ENCODE measurements around the gene FAU. TPM values are rescaled to one million over a fixed set of nuclear protein-coding genes. Genes with fewer than 3 reads are reported as not detected.

Gene FAU
- total RNA-seq, 1 experiment from 2014 or later: 1,073 TPM

DNA sequence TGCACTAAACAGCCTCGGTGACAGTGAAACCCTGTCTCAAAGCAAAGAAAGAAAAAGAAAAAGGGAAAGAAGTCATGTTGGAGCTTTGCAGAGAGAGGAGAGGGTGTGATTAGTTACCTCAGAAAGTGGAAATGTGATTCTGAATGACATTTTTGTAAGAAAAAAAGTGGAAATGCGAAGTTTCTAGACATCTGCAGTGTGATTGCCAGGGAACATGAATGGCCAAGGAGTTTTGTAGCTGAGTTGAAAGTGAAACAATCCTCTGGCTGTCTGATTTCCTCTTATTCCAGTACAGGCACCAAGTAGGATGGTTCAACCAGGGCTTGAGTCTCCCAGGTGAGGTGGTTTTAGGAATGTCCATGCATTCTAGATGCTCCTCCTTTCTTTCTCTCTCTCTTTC is 30.2 kb upstream of the FAU start (continued):
- TF ChIP-seq ZNF274 (IDR thresholded peaks at IDR 0.05; ENCODE audit: low read depth, low read length): no peak
- no peak for TF ChIP-seq EGR1 (IDR thresholded peaks at IDR 0.05; ENCODE audit: low read depth)
- TF ChIP-seq, protein P1, sequence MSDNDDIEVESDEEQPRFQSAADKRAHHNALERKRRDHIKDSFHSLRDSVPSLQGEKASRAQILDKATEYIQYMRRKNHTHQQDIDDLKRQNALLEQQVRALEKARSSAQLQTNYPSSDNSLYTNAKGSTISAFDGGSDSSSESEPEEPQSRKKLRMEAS (IDR thresholded peaks at IDR 0.05): no peak

DNA sequence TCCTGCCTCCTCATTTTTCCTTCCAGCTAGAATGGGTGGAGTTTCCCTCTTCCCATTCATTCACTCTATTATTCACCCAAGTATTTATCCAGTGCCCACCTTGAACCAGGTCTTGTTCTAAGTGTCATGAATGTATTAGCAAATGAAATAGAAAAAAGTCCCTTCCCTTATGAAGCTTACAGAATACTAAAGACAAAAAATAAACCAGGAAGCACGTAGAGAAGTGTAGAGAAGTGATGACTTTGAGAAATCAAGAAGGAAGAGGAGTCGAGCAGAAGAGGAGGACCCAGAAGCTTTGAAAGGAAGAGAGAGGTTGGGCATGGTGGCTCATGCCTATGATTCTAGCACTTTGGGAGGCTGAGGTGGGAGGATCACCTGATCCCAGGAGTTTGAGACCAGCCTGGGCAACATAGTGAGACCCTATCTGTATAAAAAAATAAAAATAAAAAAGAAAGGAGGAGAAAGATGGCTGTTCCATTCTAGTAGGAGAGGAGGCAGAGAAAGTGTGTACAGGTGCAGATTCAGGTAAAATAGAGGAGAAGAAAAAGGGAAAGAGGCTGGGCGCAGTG is 29.5 kb upstream of the FAU start:
- no peak overlapping the region for H3K4me3 ChIP-seq (replicated peaks in 1 of 2; ENCODE audit: low read depth in 1 of 2, low read length in 2 of 2)
- intact Hi-C loops (cut with micrococcal nuclease): no loop called here

More for the DNA sequence above, 29.5 kb upstream of the FAU start:
- no peaks in the 10 kb centered on the region for H3K9me2 ChIP-seq (ENCODE audit: insufficient read depth)
- peaks cover 0 to 7% of the 10 kb centered on the region in 2 experiments; a peak in 1 of 4 replicates for H3K9me3 ChIP-seq (ENCODE audit: control insufficient read depth in 1 of 2, insufficient read depth in 1 of 2, low read depth in 1 of 2, low read length in 2 of 2)
- H3K9ac ChIP-seq (ENCODE audit: low read length): peak overlapping the region; percentile 50
- H2AFZ ChIP-seq (ENCODE audit: low read depth, low read length, poor library complexity, severe bottlenecking): peak overlapping the region; percentile 9
- peaks cover 15 to 29% of the 10 kb centered on the region in 2 experiments for H3K4me1 ChIP-seq (ENCODE audit: control insufficient read depth in 1 of 2, insufficient read depth in 2 of 2, low read length in 2 of 2)
- peak overlapping the region; percentile 74 for H3K4me2 ChIP-seq (ENCODE audit: low read length)
- no peaks in the 10 kb centered on the region for H3K36me3 ChIP-seq (ENCODE audit: control insufficient read depth in 1 of 2, insufficient read depth in 2 of 2, low read length in 2 of 2)
- ChIA-PET POLR2A (interaction anchor here (1.1 kb wide), 1 partner anchor 29 kb away, joined by 3 read pairs; the partner anchor contains the start of genes FAU and MRPL49), RAD21 (ENCODE audit: low non-redundant PET in 1 of 2, low total read pairs in 2 of 2, uncharacterized antibody in 2 of 2, unreplicated experiment in 2 of 2) (no interaction called here), CTCF (interaction anchor here (0.7 kb wide), 1 partner anchor 40 kb away, joined by 3 read pairs; the partner anchor contains the start of gene TM7SF2)
- no peaks in the 10 kb centered on the region for H3K79me2 ChIP-seq (ENCODE audit: insufficient read depth, low read length)
- H4K20me1 ChIP-seq (ENCODE audit: insufficient read depth): no peaks in the 10 kb centered on the region
- ATAC-seq (no peak), DNase-seq (ENCODE audit: low read depth, low spot score) (no peak)
- no peaks in the 10 kb centered on the region for H3K27me3 ChIP-seq (ENCODE audit: insufficient read depth, low read length)
- BruUV-seq (replicated peaks): no TSS peak
- no peak for TF ChIP-seq JUND (IDR thresholded peaks at IDR 0.05)
- TF ChIP-seq, protein P2, sequence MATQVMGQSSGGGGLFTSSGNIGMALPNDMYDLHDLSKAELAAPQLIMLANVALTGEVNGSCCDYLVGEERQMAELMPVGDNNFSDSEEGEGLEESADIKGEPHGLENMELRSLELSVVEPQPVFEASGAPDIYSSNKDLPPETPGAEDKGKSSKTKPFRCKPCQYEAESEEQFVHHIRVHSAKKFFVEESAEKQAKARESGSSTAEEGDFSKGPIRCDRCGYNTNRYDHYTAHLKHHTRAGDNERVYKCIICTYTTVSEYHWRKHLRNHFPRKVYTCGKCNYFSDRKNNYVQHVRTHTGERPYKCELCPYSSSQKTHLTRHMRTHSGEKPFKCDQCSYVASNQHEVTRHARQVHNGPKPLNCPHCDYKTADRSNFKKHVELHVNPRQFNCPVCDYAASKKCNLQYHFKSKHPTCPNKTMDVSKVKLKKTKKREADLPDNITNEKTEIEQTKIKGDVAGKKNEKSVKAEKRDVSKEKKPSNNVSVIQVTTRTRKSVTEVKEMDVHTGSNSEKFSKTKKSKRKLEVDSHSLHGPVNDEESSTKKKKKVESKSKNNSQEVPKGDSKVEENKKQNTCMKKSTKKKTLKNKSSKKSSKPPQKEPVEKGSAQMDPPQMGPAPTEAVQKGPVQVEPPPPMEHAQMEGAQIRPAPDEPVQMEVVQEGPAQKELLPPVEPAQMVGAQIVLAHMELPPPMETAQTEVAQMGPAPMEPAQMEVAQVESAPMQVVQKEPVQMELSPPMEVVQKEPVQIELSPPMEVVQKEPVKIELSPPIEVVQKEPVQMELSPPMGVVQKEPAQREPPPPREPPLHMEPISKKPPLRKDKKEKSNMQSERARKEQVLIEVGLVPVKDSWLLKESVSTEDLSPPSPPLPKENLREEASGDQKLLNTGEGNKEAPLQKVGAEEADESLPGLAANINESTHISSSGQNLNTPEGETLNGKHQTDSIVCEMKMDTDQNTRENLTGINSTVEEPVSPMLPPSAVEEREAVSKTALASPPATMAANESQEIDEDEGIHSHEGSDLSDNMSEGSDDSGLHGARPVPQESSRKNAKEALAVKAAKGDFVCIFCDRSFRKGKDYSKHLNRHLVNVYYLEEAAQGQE (IDR thresholded peaks at IDR 0.05; ENCODE audit: low read depth): no peak
- H3K27ac ChIP-seq (ENCODE audit: low read depth, low read length): peak overlapping the region; percentile 89

Data from HCT116 (cell line).